ENCODE results near the gene DYNLT5.
"Not testable (repeated sequence)": the region's sequence is repeated elsewhere in the genome, so short reads cannot be mapped to it uniquely, and the experiment has no call there.

Gene DYNLT5

DNA sequence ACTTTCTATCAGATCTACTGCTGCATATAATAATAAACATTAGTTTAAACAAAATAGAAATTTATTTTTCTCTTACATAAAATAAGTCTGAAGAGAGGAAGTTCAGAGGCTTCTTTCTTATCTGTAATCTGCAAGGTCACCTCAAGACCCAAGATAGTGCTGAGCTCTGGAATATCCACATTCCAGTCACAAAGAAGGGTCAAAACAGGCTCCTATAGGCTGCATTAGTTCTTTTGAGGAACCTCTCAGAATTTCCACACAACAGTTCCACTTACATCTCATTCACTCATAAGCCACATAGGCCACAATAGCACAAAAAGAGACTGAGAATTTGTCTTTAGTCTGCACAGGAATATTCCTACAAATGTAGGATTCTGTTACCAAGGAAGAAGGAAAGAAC is 15.4 kb downstream of the DYNLT5 start:
- H3K4me1 ChIP-seq (ENCODE audit: insufficient read depth, low read length) = no peaks in the 10 kb centered on the region
- H3K36me3 ChIP-seq (ENCODE audit: insufficient read depth, low read length) = no peaks in the 10 kb centered on the region
- H3K9me3 ChIP-seq (ENCODE audit: control insufficient read depth, insufficient read depth, low read length) = no peaks in the 10 kb centered on the region
- H3K9ac ChIP-seq (ENCODE audit: low read depth, low read length) = no peak overlapping the region

- Histone ChIP-seq H3K9ac (ENCODE audit: low read depth, low read length) (no peak overlapping the region), H3K4me1 (ENCODE audit: insufficient read depth, low read length) (no peaks in the 10 kb centered on the region), H3K36me3 (ENCODE audit: insufficient read depth, low read length) (no peaks in the 10 kb centered on the region)
Observed at GRCh38 chr1:66768965-66769364, 16.7 kb downstream of the DYNLT5 start.

DNA sequence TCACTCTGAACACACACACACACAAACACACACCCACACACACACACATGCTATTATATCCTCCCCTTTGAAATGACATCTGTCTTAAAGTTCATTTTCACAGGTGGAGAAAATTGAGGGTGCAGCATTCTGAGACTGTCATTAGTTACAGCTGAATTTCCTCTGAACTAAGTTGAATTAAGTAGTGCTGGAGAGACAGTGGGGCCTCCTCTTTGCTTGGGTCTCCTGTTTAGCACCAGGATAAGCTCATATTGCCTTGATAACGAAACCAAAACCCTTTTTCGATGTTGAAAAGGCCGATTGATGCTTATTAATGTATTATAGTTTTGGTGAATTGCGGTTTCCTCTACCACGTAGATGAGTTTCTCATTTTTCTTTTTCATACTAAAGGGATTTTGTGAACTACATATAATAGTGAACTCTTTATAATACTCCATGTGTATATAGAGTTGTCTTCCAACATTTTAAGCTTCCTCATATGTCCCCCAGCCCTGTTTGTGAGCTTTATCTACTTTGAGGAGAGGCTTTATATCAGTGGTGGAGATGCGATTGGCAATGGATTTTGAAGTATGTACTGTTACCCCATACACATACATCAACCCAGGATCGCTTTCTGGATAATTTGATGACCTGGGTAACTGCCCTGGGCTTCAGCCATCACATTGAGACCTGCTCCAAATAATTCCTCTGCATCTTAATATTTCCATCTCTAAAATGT is 17.4 kb downstream of the DYNLT5 start:
- H3K9ac ChIP-seq (ENCODE audit: low read depth, low read length) = no peak overlapping the region
- no peaks in the 10 kb centered on the region for H3K4me1 ChIP-seq (ENCODE audit: insufficient read depth, low read length)
- H3K36me3 ChIP-seq (ENCODE audit: insufficient read depth, low read length) = no peaks in the 10 kb centered on the region
- H3K9me3 ChIP-seq (ENCODE audit: control insufficient read depth, insufficient read depth, low read length) = no peaks in the 10 kb centered on the region

More at GRCh38 chr1:66768965-66769364, 16.7 kb downstream of the DYNLT5 start:
- H3K9me3 ChIP-seq (ENCODE audit: control insufficient read depth, insufficient read depth, low read length) = no peaks in the 10 kb centered on the region

DNA sequence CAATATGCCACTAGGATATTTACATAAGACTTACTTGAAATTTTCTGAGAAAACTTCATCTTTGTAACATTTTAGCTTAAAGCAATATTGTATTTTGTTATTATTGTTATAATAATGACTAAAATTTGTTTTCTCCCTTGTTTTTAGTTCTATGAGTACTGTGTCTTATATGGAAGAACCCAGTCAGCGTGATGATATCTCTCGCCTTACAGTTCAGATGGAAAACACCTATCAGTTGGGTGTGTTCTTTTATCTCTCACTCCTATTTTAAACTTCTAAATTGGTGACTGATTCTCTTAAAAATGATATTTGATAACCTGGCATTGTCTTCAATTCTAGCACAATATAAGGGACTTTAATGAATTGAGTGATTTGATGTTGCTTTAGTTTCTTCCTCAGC is 18.0 kb downstream of the DYNLT5 start:
- H3K9ac ChIP-seq (ENCODE audit: low read depth, low read length) = no peak overlapping the region
- H3K4me1 ChIP-seq (ENCODE audit: insufficient read depth, low read length) = no peaks in the 10 kb centered on the region
- no peaks in the 10 kb centered on the region for H3K36me3 ChIP-seq (ENCODE audit: insufficient read depth, low read length)
- no peaks in the 10 kb centered on the region for H3K9me3 ChIP-seq (ENCODE audit: control insufficient read depth, insufficient read depth, low read length)

- no peak overlapping the region for H3K9ac ChIP-seq (ENCODE audit: low read depth, low read length)
- no peaks in the 10 kb centered on the region for H3K4me1 ChIP-seq (ENCODE audit: insufficient read depth, low read length)
Observed at GRCh38 chr1:66770694-66771093, 18.4 kb downstream of the DYNLT5 start.

GRCh38 chr1:66773227-66773626 is 21.0 kb downstream of the DYNLT5 start:
- H3K9me3 ChIP-seq (ENCODE audit: control insufficient read depth, insufficient read depth, low read length) = no peaks in the 10 kb centered on the region
- H3K4me1 ChIP-seq (ENCODE audit: insufficient read depth, low read length) = no peaks in the 10 kb centered on the region
- no peak overlapping the region for H3K9ac ChIP-seq (ENCODE audit: low read depth, low read length)
- no peaks in the 10 kb centered on the region for H3K36me3 ChIP-seq (ENCODE audit: insufficient read depth, low read length)

More at GRCh38 chr1:66770694-66771093, 18.4 kb downstream of the DYNLT5 start:
- Histone ChIP-seq H3K9me3 (ENCODE audit: control insufficient read depth, insufficient read depth, low read length) (no peaks in the 10 kb centered on the region), H3K36me3 (ENCODE audit: insufficient read depth, low read length) (no peaks in the 10 kb centered on the region)

- Histone ChIP-seq H3K9me3 (ENCODE audit: control insufficient read depth, insufficient read depth, low read length) (no peaks in the 10 kb centered on the region), H3K36me3 (ENCODE audit: insufficient read depth, low read length) (no peaks in the 10 kb centered on the region), H3K9ac (ENCODE audit: low read depth, low read length) (no peak overlapping the region), H3K4me1 (ENCODE audit: insufficient read depth, low read length) (no peaks in the 10 kb centered on the region)
Observed at GRCh38 chr1:66774438-66774837, 22.2 kb downstream of the DYNLT5 start.

DNA sequence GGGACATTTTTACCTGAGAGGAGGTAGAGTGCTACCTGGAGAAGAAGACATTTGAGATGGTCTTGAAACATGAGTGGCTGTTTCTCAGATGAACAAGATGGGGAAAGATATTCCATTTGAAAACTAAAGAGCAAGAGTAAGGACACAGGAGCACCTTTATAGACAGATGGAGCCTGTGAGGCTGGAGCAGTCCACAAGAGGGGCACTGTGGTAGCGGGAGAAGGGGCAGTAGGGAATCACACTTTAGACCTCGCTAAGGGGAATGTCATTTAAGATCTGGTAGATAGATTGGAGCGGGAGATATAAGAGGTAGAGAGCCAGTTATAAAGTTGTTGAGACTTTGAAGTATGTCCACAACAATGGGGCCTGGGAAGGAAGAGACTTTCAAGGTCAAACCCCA is 23.4 kb downstream of the DYNLT5 start:
- no peaks in the 10 kb centered on the region for H3K4me1 ChIP-seq (ENCODE audit: insufficient read depth, low read length)
- H3K9ac ChIP-seq (ENCODE audit: low read depth, low read length) = no peak overlapping the region
- no peaks in the 10 kb centered on the region for H3K36me3 ChIP-seq (ENCODE audit: insufficient read depth, low read length)
- no peaks in the 10 kb centered on the region for H3K9me3 ChIP-seq (ENCODE audit: control insufficient read depth, insufficient read depth, low read length)

GRCh38 chr1:66777831-66778230 is 25.6 kb downstream of the DYNLT5 start:
- H3K9ac ChIP-seq (ENCODE audit: low read depth, low read length) = no peak overlapping the region
- no peaks in the 10 kb centered on the region for H3K4me1 ChIP-seq (ENCODE audit: insufficient read depth, low read length)
- H3K36me3 ChIP-seq (ENCODE audit: insufficient read depth, low read length) = no peaks in the 10 kb centered on the region
- H3K9me3 ChIP-seq (ENCODE audit: control insufficient read depth, insufficient read depth, low read length) = no peaks in the 10 kb centered on the region

GRCh38 chr1:66778266-66778665 is 26.0 kb downstream of the DYNLT5 start:
- H3K9me3 ChIP-seq (ENCODE audit: control insufficient read depth, insufficient read depth, low read length) = no peaks in the 10 kb centered on the region
- H3K9ac ChIP-seq (ENCODE audit: low read depth, low read length) = no peak overlapping the region
- no peaks in the 10 kb centered on the region for H3K36me3 ChIP-seq (ENCODE audit: insufficient read depth, low read length)
- no peaks in the 10 kb centered on the region for H3K4me1 ChIP-seq (ENCODE audit: insufficient read depth, low read length)

GRCh38 chr1:66778969-66779368 is 26.7 kb downstream of the DYNLT5 start:
- no peaks in the 10 kb centered on the region for H3K4me1 ChIP-seq (ENCODE audit: insufficient read depth, low read length)
- no peaks in the 10 kb centered on the region for H3K36me3 ChIP-seq (ENCODE audit: insufficient read depth, low read length)
- no peak overlapping the region for H3K9ac ChIP-seq (ENCODE audit: low read depth, low read length)
- no peaks in the 10 kb centered on the region for H3K9me3 ChIP-seq (ENCODE audit: control insufficient read depth, insufficient read depth, low read length)

DNA sequence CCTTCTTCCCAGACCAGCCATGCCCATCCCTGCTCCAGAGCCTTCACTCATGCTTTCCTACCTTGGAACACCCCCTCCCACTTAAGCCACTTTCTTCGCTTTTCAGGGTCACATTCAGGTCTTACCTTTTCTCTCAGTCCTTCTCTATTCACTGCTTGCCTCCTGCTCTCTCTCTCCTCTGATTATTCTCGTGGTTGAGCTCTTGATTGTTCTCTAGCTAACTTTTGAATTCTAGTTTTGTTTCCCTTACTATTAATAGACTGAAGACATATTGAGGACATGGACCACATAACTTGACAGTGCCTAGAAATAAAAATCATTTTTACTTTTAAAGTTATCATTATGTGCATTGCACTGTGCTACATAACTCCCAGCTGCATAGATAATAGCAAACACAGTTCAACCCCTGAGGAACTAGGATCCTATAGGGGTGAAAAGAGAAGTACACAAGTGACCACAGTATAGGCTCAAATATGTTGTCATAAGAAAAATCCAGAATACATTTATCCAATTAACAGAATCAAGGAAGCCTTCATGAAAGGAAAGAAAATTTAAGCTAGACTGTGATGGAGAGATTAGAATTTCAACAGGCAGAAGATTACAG is 27.3 kb downstream of the DYNLT5 start:
- H3K4me1 ChIP-seq (ENCODE audit: insufficient read depth, low read length) = no peaks in the 10 kb centered on the region
- no peak overlapping the region for H3K9ac ChIP-seq (ENCODE audit: low read depth, low read length)
- no peaks in the 10 kb centered on the region for H3K36me3 ChIP-seq (ENCODE audit: insufficient read depth, low read length)
- no peaks in the 10 kb centered on the region for H3K9me3 ChIP-seq (ENCODE audit: control insufficient read depth, insufficient read depth, low read length)

DNA sequence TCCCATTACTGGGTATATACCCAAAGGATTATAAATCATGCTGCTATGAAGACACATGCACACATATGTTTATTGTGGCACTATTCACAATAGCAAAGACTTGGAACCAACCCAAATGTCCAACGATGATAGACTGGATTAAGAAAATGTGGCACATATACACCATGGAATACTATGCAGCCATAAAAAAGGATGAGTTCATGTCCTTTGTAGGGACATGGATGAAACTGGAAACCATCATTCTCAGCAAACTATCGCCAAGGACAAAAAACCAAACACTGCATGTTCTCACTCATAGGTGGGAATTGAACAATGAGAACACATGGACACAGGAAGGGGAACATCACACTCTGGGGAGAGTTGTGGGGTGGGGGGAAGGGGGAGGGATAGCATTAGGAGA is 33.5 kb downstream of the DYNLT5 start:
- not testable (repeated sequence) for H3K4me1 ChIP-seq (ENCODE audit: insufficient read depth, low read length); H3K9ac ChIP-seq (ENCODE audit: low read depth, low read length); H3K9me3 ChIP-seq (ENCODE audit: control insufficient read depth, insufficient read depth, low read length); H3K36me3 ChIP-seq (ENCODE audit: insufficient read depth, low read length)

GRCh38 chr1:66787641-66788040 is 35.4 kb downstream of the DYNLT5 start:
- no peaks in the 10 kb centered on the region for H3K36me3 ChIP-seq (ENCODE audit: insufficient read depth, low read length)
- no peaks in the 10 kb centered on the region for H3K4me1 ChIP-seq (ENCODE audit: insufficient read depth, low read length)
- H3K9me3 ChIP-seq (ENCODE audit: control insufficient read depth, insufficient read depth, low read length) = no peaks in the 10 kb centered on the region
- H3K9ac ChIP-seq (ENCODE audit: low read depth, low read length) = no peak overlapping the region

- H3K36me3 ChIP-seq (ENCODE audit: insufficient read depth, low read length) = no peaks in the 10 kb centered on the region
- H3K9me3 ChIP-seq (ENCODE audit: control insufficient read depth, insufficient read depth, low read length) = no peaks in the 10 kb centered on the region
- H3K4me1 ChIP-seq (ENCODE audit: insufficient read depth, low read length) = no peaks in the 10 kb centered on the region
- H3K9ac ChIP-seq (ENCODE audit: low read depth, low read length) = no peak overlapping the region
Observed at GRCh38 chr1:66788231-66788939, 36.1 kb downstream of the DYNLT5 start.
